ENCODE data around the gene STN1.

Gene STN1

GRCh38 chr10:103926722-103927319 lies 8.8 kb upstream of the STN1 start:
- no peak for TF ChIP-seq CTCF (IDR thresholded peaks at IDR 0.05)

GRCh38 chr10:103925591-103925990 lies 7.6 kb upstream of the STN1 start:
- no peak for TF ChIP-seq CTCF (IDR thresholded peaks at IDR 0.05)

GRCh38 chr10:103923502-103923901 lies 5.5 kb upstream of the STN1 start:
- TF ChIP-seq CTCF (IDR thresholded peaks at IDR 0.05), result no peak

- TF ChIP-seq CTCF (IDR thresholded peaks at IDR 0.05), result no peak
These were observed 4.7 kb upstream of the STN1 start for GRCh38 chr10:103922659-103923058.

GRCh38 chr10:103921750-103922195 lies 3.8 kb upstream of the STN1 start:
- TF ChIP-seq CTCF (IDR thresholded peaks at IDR 0.05), result no peak

- TF ChIP-seq CTCF (IDR thresholded peaks at IDR 0.05), result no peak
These were observed 3.3 kb upstream of the STN1 start for GRCh38 chr10:103921248-103921647.

GRCh38 chr10:103919648-103920025 lies 1.7 kb upstream of the STN1 start:
- TF ChIP-seq CTCF (IDR thresholded peaks at IDR 0.05), result no peak

Data from LNCAP (cell line).